Lung (tissue), 16 donors: ENCODE results near the gene SLC49A4. TPM values are rescaled to one million over a fixed set of nuclear protein-coding genes. Genes with fewer than 3 reads are reported as not detected.
"Not testable (repeated sequence)": the region's sequence is repeated elsewhere in the genome, so short reads cannot be mapped to it uniquely, and the experiment has no call there.

ENCODE experiments used
- ATAC-seq: fragments of 200-7000 bp; cut with Tn5 transposase; one replicate; pipeline ENCODE4 v1.9.1; 2020; ENCODE audit warnings: moderate number of reproducible peaks; ENCODE audit not compliant: insufficient read depth, low FRiP score
- DNase-seq, 3 donors: peaks; one replicate each; pipeline ENCODE4 v3.0.0-alpha.2; 2013 to 2017
- H3K27ac ChIP-seq, 2 donors: one replicate each; pipeline ENCODE4 v1.5.1; 2013; ENCODE audit warnings: mild to moderate bottlenecking in 2 of 2, moderate library complexity in 2 of 2, control low read depth in 1 of 2, inconsistent platforms in 1 of 2, low read depth in 1 of 2, low read length in 1 of 2
- H3K27me3 ChIP-seq, 3 donors: one replicate each; pipeline ENCODE4 v1.5.1; 2013; ENCODE audit warnings: low read length in 2 of 3; ENCODE audit not compliant: control insufficient read depth in 3 of 3, insufficient read depth in 3 of 3
- H3K36me3 ChIP-seq, 4 donors: one replicate each; pipeline ENCODE4 v1.5.1; 2013; ENCODE audit warnings: low read length in 4 of 4, mild to moderate bottlenecking in 1 of 4, moderate library complexity in 1 of 4; ENCODE audit not compliant: control insufficient read depth in 4 of 4, insufficient read depth in 4 of 4
- H3K4me1 ChIP-seq, 5 donors: one replicate each; pipeline ENCODE4 v1.5.1; 2013; ENCODE audit warnings: low read length in 5 of 5, mild to moderate bottlenecking in 2 of 5, moderate library complexity in 1 of 5; ENCODE audit not compliant: control insufficient read depth in 5 of 5, insufficient read depth in 5 of 5
- H3K4me3 ChIP-seq: one replicate; pipeline ENCODE4 v1.5.1; 2013; ENCODE audit warnings: mild to moderate bottlenecking, control low read depth, moderate library complexity
- H3K9ac ChIP-seq, 2 donors: one replicate each; pipeline ENCODE4 v1.5.1; 2013; ENCODE audit warnings: low read length in 2 of 2, control low read depth in 1 of 2; ENCODE audit not compliant: insufficient read depth in 1 of 2
- H3K9me3 ChIP-seq, 4 donors: one replicate each; pipeline ENCODE4 v1.5.1; 2013; ENCODE audit warnings: low read length in 3 of 4, mild to moderate bottlenecking in 1 of 4, moderate library complexity in 1 of 4; ENCODE audit not compliant: control insufficient read depth in 4 of 4, insufficient read depth in 3 of 4
- CTCF ChIP-seq: IDR thresholded peaks from 2 replicates; pipeline ENCODE4 v1.5.1; 2012; ENCODE audit warnings: mild to moderate bottlenecking; ENCODE audit errors: control extremely low read depth, extremely low read depth
- WGBS, 2 donors: extraction: QIAGEN DNeasy Blood & Tissue Kit; methylation state at CpG; one replicate each; pipeline ENCODE4 v1.1.7; 2013; 5-methylcytosine and 5-hydroxymethylcytosine counted together
- long read RNA-seq, 5 donors: transcript quantifications; one replicate each; lab custom pipeline, GENCODE V29; 2026
- polyA plus RNA-seq, 2 donors: library from polyadenylated mRNA; stranded (reverse); fragments of 200-250 nt; gene quantifications; one replicate each; pipeline ENCODE4 v1.2.1, GENCODE V29; 2013
- total RNA-seq, 2 donors: library from RNA; depleted of rRNA in 1 of 2; stranded (reverse); fragments of >200 nt in 1 of 2; gene quantifications; one replicate each; pipeline ENCODE4 v1.2.1, GENCODE V29; 2014 to 2021
- donor health status: control.
- donor health status: control.
- donor health status: Bipolar disorder and iron deficiency.
- donor health status: healthy.
- donor health status: DM: yes; HTN: yes; CAD: no.

Gene SLC49A4
- total RNA-seq, result 10 to 100 TPM; 12.5 to 24.4 TPM
- polyA plus RNA-seq, result 1 to 10 TPM; 3.9 to 7.3 TPM
- long read RNA-seq, donor 1, partial matches to known transcripts, result 0 of 4 reads
- long read RNA-seq, donor 1, other reads (novel, unspliced or antisense), result 0 of 4 reads
- long read RNA-seq, donor 2, partial matches to known transcripts, result 0 of 1 reads
- long read RNA-seq, donor 2, other reads (novel, unspliced or antisense), result 0 of 1 reads
- long read RNA-seq, donor 3, partial matches to known transcripts, result 0 of 1 reads
- long read RNA-seq, donor 3, other reads (novel, unspliced or antisense), result 0 of 1 reads
- long read RNA-seq, donor 4, partial matches to known transcripts, result 0 of 1 reads
- long read RNA-seq, donor 4, other reads (novel, unspliced or antisense), result 0 of 1 reads
- long read RNA-seq, donor 5, partial matches to known transcripts, result 0 of 4 reads
- long read RNA-seq, donor 5, other reads (novel, unspliced or antisense), result 0 of 4 reads

GRCh38 chr3:122794779-122795673 lies at the start of gene SLC49A4:
SLC49A4 (plus strand) TSS chr3:122795069; CDS start chr3:122795193, 124 bp downstream.
- 1% methylated on average over 76 to 84 of the region's 84 CpGs for WGBS, 2 donors
- Histone ChIP-seq H3K27ac (peak within 1 kb of the TSS; percentile 97 to 100), H3K36me3 (no peaks in the 10 kb centered on the region), H3K4me3 (peak within 1 kb of the TSS; percentile 62), H3K27me3 (no peaks in the 10 kb centered on the region), H3K9me3 (no peaks in the 10 kb centered on the region), H3K4me1 (peaks cover 0 to 19% (median 6%) of the 10 kb centered on the region in 5 donors), H3K9ac (peak within 1 kb of the TSS; percentile 50 to 83)
- ATAC-seq (peak; percentile 91), DNase-seq (peak; percentile 80 to 83 (median 83))
- TF ChIP-seq CTCF, result no peak

GRCh38 chr3:122745369-122746021 lies 49.4 kb upstream of the SLC49A4 start:
- Histone ChIP-seq H3K9ac (no peak overlapping the region), H3K4me3 (no peak overlapping the region), H3K9me3 (peaks cover 0 to 2% (median 0%) of the 10 kb centered on the region in 4 donors), H3K27me3 (no peaks in the 10 kb centered on the region), H3K27ac (no peak overlapping the region), H3K36me3 (peaks cover 2 to 9% (median 7%) of the 10 kb centered on the region in 4 donors), H3K4me1 (no peaks in the 10 kb centered on the region)
- ATAC-seq (no peak), DNase-seq (no peak)
- no peak for TF ChIP-seq CTCF
- WGBS, 2 donors, result 94% methylated on average over 4 of the region's 4 CpGs

GRCh38 chr3:122747295-122747694 lies 47.6 kb upstream of the SLC49A4 start:
- WGBS, 2 donors, result 93 to 97% methylated on average over 9 to 26 of the region's 35 CpGs
- H3K4me3 ChIP-seq, H3K27me3 ChIP-seq: not testable (repeated sequence)

More at GRCh38 chr3:122747295-122747694, 47.6 kb upstream of the SLC49A4 start:
- ATAC-seq, H3K4me1 ChIP-seq, H3K36me3 ChIP-seq, DNase-seq, H3K27ac ChIP-seq, H3K9ac ChIP-seq, H3K9me3 ChIP-seq: not testable (repeated sequence)
